ENCODE results near the gene KCNQ1.
A peak's percentile ranks its signal among the peaks of the same experiment; 100 is the strongest.

The KCNQ1 gene

GRCh38 chr11:2461253-2461955 lies 16.6 kb downstream of the KCNQ1 start:
- no peak for DNase-seq

- no peak for DNase-seq
Measured at GRCh38 chr11:2461956-2462542, 17.2 kb downstream of the KCNQ1 start.

GRCh38 chr11:2462543-2462985 lies 17.8 kb downstream of the KCNQ1 start:
- DNase-seq = no peak

GRCh38 chr11:2462986-2463765 lies 18.4 kb downstream of the KCNQ1 start:
- no peak for DNase-seq

GRCh38 chr11:2463766-2464277 lies 19.0 kb downstream of the KCNQ1 start:
- no peak for DNase-seq

- no peak for DNase-seq
Measured at GRCh38 chr11:2464451-2465165, 19.8 kb downstream of the KCNQ1 start.

GRCh38 chr11:2465202-2466068 lies 20.6 kb downstream of the KCNQ1 start:
- no peak for DNase-seq

GRCh38 chr11:2466069-2466801 lies 21.4 kb downstream of the KCNQ1 start:
- DNase-seq = no peak

- peak; percentile 66 for DNase-seq
Measured at GRCh38 chr11:2466869-2467694, 22.3 kb downstream of the KCNQ1 start.

- DNase-seq = no peak
Measured at GRCh38 chr11:2467695-2468055, 22.9 kb downstream of the KCNQ1 start.

- DNase-seq = no peak
Measured at GRCh38 chr11:2468363-2469235, 23.8 kb downstream of the KCNQ1 start.

- DNase-seq = no peak
Measured at GRCh38 chr11:2470495-2470894, 25.7 kb downstream of the KCNQ1 start.

- no peak for DNase-seq
Measured at GRCh38 chr11:2471048-2471803, 26.4 kb downstream of the KCNQ1 start.

GRCh38 chr11:2471804-2472096 lies 26.9 kb downstream of the KCNQ1 start:
- DNase-seq = no peak

GRCh38 chr11:2472428-2473186 lies 27.8 kb downstream of the KCNQ1 start:
- no peak for DNase-seq

- DNase-seq = no peak
Measured at GRCh38 chr11:2473361-2474058, 28.7 kb downstream of the KCNQ1 start.
